Panc1 (cell line): ENCODE measurements around the gene EML5. TPM values are rescaled to one million over a fixed set of nuclear protein-coding genes. Genes with fewer than 3 reads are reported as not detected.

Source experiments
- ATAC-seq: fragments of 200-7000 bp; cut with Tn5 transposase; 2 replicates; pipeline ENCODE4 v1.9.1; 2020; ENCODE audit warnings: mild to moderate bottlenecking, moderate library complexity
- BruUV-seq: library from RNA; stranded (reverse); fragments of 400-500 nt; replicated peaks from 2 replicates; lab custom pipeline; 2021; lab: Mats Ljungman, UMichigan
- CTCF ChIA-PET: fragments of 300-600 bp; sonication (Branson Sonifier 250); formaldehyde crosslinking; loops from one replicate; lab custom pipeline; 2022; ENCODE audit warnings: antibody characterized with exemption; lab: Charles Lee
- POLR2A ChIA-PET: fragments of 300-600 bp; sonication (Branson Sonifier 250); formaldehyde crosslinking; loops from one replicate; lab custom pipeline; 2022; ENCODE audit warnings: antibody characterized with exemption; lab: Charles Lee
- DNase-seq: peaks from one replicate; pipeline ENCODE4 v3.0.0-alpha.2; 2010; ENCODE audit warnings: low read depth, low spot score
- H3K27ac ChIP-seq: 2 replicates; pipeline ENCODE4 v1.5.1; 2011; ENCODE audit warnings: mild to moderate bottlenecking, low read length, inconsistent platforms
- H3K27me3 ChIP-seq: fragments of 200-500 bp; sonication (Bioruptor generic); 2 replicates; pipeline ENCODE4 v1.6.0; 2014; ENCODE audit warnings: low read length, inconsistent platforms; ENCODE audit not compliant: control insufficient read depth, insufficient read depth
- H3K36me3 ChIP-seq: fragments of 200-500 bp; sonication (Bioruptor generic); 2 replicates; pipeline ENCODE4 v1.5.1; 2014; ENCODE audit warnings: inconsistent platforms, mild to moderate bottlenecking, low read length, moderate library complexity; ENCODE audit not compliant: control insufficient read depth, insufficient read depth
- H3K4me1 ChIP-seq: 2 replicates; pipeline ENCODE4 v1.5.1; 2011; ENCODE audit warnings: inconsistent platforms, mild to moderate bottlenecking, low read length, moderate library complexity; ENCODE audit not compliant: control insufficient read depth, insufficient read depth
- H3K4me3 ChIP-seq, 2 experiments: 2 replicates each; pipeline ENCODE4 v1.5.1; 2011 to 2012; ENCODE audit warnings: low read depth in 2 of 2, low read length in 2 of 2, mild to moderate bottlenecking in 2 of 2, inconsistent platforms in 1 of 2, moderate library complexity in 1 of 2
- H3K9me3 ChIP-seq: fragments of 200-500 bp; sonication (Bioruptor generic); 2 replicates; pipeline ENCODE4 v1.5.1; 2014; ENCODE audit warnings: low read depth, mild to moderate bottlenecking, inconsistent platforms, low read length, moderate library complexity; ENCODE audit not compliant: control insufficient read depth, insufficient read depth
- CTCF ChIP-seq: fragments of 450-650 bp; IDR thresholded peaks from 2 replicates; pipeline ENCODE4 v1.5.1; 2017; ENCODE audit warnings: mild to moderate bottlenecking
- POLR2AphosphoS5 ChIP-seq: IDR thresholded peaks from 2 replicates; pipeline ENCODE4 v1.6.1; 2012; ENCODE audit warnings: mild to moderate bottlenecking, low read depth, low read length, moderate library complexity
- REST ChIP-seq, 2 experiments: IDR thresholded peaks; 2 replicates each; pipeline ENCODE4 v1.6.1; 2011 to 2012; ENCODE audit warnings: low read depth in 2 of 2, control low read depth in 1 of 2, low read length in 1 of 2, mild to moderate bottlenecking in 1 of 2, moderate library complexity in 1 of 2; ENCODE audit not compliant: insufficient read depth in 1 of 2
- SIN3A ChIP-seq: IDR thresholded peaks from 2 replicates; pipeline ENCODE4 v1.6.1; 2012; ENCODE audit warnings: low read depth, mild to moderate bottlenecking, low read length, moderate library complexity, borderline replicate concordance; ENCODE audit not compliant: insufficient read depth
- TCF7L2 ChIP-seq: IDR thresholded peaks from 2 replicates; pipeline ENCODE4 v1.6.1; 2011; ENCODE audit warnings: mild to moderate bottlenecking, low read depth, low read length, inconsistent platforms
- in situ Hi-C: cut with HindIII; loops from 2 replicates; pipeline ENCODE4 v1.10.0; 2016; ENCODE audit warnings: low sequenced_read_pairs, low pct_unique_long_range_greater_than_20kb
- intact Hi-C: fragments of 100-400 bp; cut with micrococcal nuclease; formaldehyde crosslinking; loops from one replicate; pipeline ENCODE4 v1.10.0; 2022; ENCODE audit not compliant: unreplicated experiment
- total RNA-seq: library from RNA; stranded (reverse); gene quantifications from one replicate; pipeline ENCODE4 v1.2.1, GENCODE V29; 2021; ENCODE audit not compliant: unreplicated experiment

Gene EML5
- total RNA-seq, 1 experiment from 2014 or later, result 0.10 TPM

GRCh38 chr14:88770736-88771135, 22.0 kb downstream of the EML5 start:
- ChIA-PET CTCF (no interaction called here), POLR2A (no interaction called here)
- in situ Hi-C loops (no loop called here), intact Hi-C loops (no loop called here)
- ATAC-seq, result no peak
- Histone ChIP-seq H3K27me3 (no peaks in the 10 kb centered on the region; the same call in 1 of the 2 replicates), H3K4me3 (no peak overlapping the region), H3K27ac (no peak overlapping the region), H3K4me1 (no peaks in the 10 kb centered on the region), H3K9me3 (no peaks in the 10 kb centered on the region), H3K36me3 (no peaks in the 10 kb centered on the region)
- no peak for DNase-seq
- no peak for TF ChIP-seq SIN3A
- TF ChIP-seq REST (IDR thresholded peaks at IDR 0.05; ENCODE audit: insufficient read depth in 1 of 2, low read depth in 2 of 2, low read length in 1 of 2), result no peak
- no peak for TF ChIP-seq POLR2AphosphoS5
- no peak for TF ChIP-seq TCF7L2
- BruUV-seq, result no TSS peak

GRCh38 chr14:88765130-88765529, 27.6 kb downstream of the EML5 start:
- TF ChIP-seq TCF7L2, result no peak
- no peak for TF ChIP-seq REST (IDR thresholded peaks at IDR 0.05; ENCODE audit: insufficient read depth in 1 of 2, low read depth in 2 of 2, low read length in 1 of 2)
- TF ChIP-seq CTCF, result no peak
- no peak for TF ChIP-seq SIN3A
- no peak for TF ChIP-seq POLR2AphosphoS5
- Histone ChIP-seq H3K27ac (no peak overlapping the region), H3K4me3 (no peak overlapping the region), H3K36me3 (no peaks in the 10 kb centered on the region), H3K9me3 (no peaks in the 10 kb centered on the region), H3K27me3 (no peaks in the 10 kb centered on the region), H3K4me1 (no peaks in the 10 kb centered on the region)
- ChIA-PET CTCF (no interaction called here), POLR2A (no interaction called here)
- ATAC-seq (no peak), DNase-seq (no peak)
- in situ Hi-C loops, result no loop called here
- intact Hi-C loops, result no loop called here
- no TSS peak for BruUV-seq
